SKM-1 treated with dmso at 0.1 percent for 144 hours (cell line): Measurements from ENCODE around the gene RAB1B.
A peak's percentile ranks its signal among the peaks of the same experiment; 100 is the strongest.

ENCODE experiments used
- DNase-seq: peaks from one replicate; lab custom pipeline; 2025; ENCODE audit not compliant: unreplicated experiment; lab: John Stamatoyannopoulos, UW

The RAB1B gene

GRCh38 chr11:66268244-66268951 is at the start of gene RAB1B:
RAB1B (plus strand) TSS chr11:66268639; CDS start chr11:66268680, 41 bp downstream.
- peak; percentile 98 for DNase-seq

- no peak for DNase-seq
These were observed 49.4 kb upstream of the RAB1B start for GRCh38 chr11:66218846-66219620.

- DNase-seq = no peak
These were observed 48.4 kb upstream of the RAB1B start for GRCh38 chr11:66219846-66220565.

GRCh38 chr11:66220566-66220935 is 47.9 kb upstream of the RAB1B start:
- DNase-seq = no peak

- DNase-seq = no peak
These were observed 47.4 kb upstream of the RAB1B start for GRCh38 chr11:66221012-66221411.

GRCh38 chr11:66221726-66222236 is 46.7 kb upstream of the RAB1B start:
- no peak for DNase-seq

GRCh38 chr11:66222358-66223149 is 45.9 kb upstream of the RAB1B start:
- DNase-seq = peak; percentile 89

- DNase-seq = no peak
These were observed 44.1 kb upstream of the RAB1B start for GRCh38 chr11:66224226-66224855.

GRCh38 chr11:66225066-66225465 is 43.4 kb upstream of the RAB1B start:
- no peak for DNase-seq

GRCh38 chr11:66226101-66226500 is 42.3 kb upstream of the RAB1B start:
- DNase-seq = no peak

GRCh38 chr11:66227700-66228099 is 40.7 kb upstream of the RAB1B start:
- DNase-seq = no peak

- DNase-seq = no peak
These were observed 39.9 kb upstream of the RAB1B start for GRCh38 chr11:66228521-66228920.

GRCh38 chr11:66230156-66230555 is 38.3 kb upstream of the RAB1B start:
- no peak for DNase-seq

GRCh38 chr11:66230978-66231377 is 37.5 kb upstream of the RAB1B start:
- DNase-seq = no peak

GRCh38 chr11:66231561-66231960 is 36.9 kb upstream of the RAB1B start:
- no peak for DNase-seq

GRCh38 chr11:66232769-66233168 is 35.7 kb upstream of the RAB1B start:
- no peak for DNase-seq

GRCh38 chr11:66233301-66233700 is 35.1 kb upstream of the RAB1B start:
- no peak for DNase-seq

- DNase-seq = no peak
These were observed 33.3 kb upstream of the RAB1B start for GRCh38 chr11:66235141-66235540.

GRCh38 chr11:66237867-66238266 is 30.6 kb upstream of the RAB1B start:
- DNase-seq = no peak

- no peak for DNase-seq
These were observed 29.5 kb upstream of the RAB1B start for GRCh38 chr11:66238786-66239413.
